Osteoblast (primary cell): Measurements from ENCODE around the gene ZFAND3. TPM values are rescaled to one million over a fixed set of nuclear protein-coding genes. Genes with fewer than 3 reads are reported as not detected.

ENCODE experiments used
- DNase-seq: peaks from one replicate; pipeline ENCODE4 v3.0.0; 2011; ENCODE audit warnings: low spot score, mixed read lengths; ENCODE audit not compliant: insufficient read length; ENCODE audit errors: missing footprints
- H2AFZ ChIP-seq: 2 replicates; pipeline ENCODE4 v1.6.0; 2011; ENCODE audit warnings: mild to moderate bottlenecking, low read length
- H3K27ac ChIP-seq: 2 replicates; pipeline ENCODE4 v1.5.1; 2011; ENCODE audit warnings: mild to moderate bottlenecking, low read depth, low read length, moderate library complexity
- H3K27me3 ChIP-seq: 2 replicates; pipeline ENCODE4 v1.6.0; 2012; ENCODE audit warnings: mild to moderate bottlenecking, control low read depth, inconsistent platforms, low read length, moderate library complexity; ENCODE audit not compliant: insufficient read depth
- H3K36me3 ChIP-seq: 2 replicates; pipeline ENCODE4 v1.5.1; 2011; ENCODE audit warnings: mild to moderate bottlenecking, low read length, control low read depth, moderate library complexity; ENCODE audit not compliant: insufficient read depth
- H3K4me1 ChIP-seq: 2 replicates; pipeline ENCODE4 v1.5.1; 2011; ENCODE audit warnings: mild to moderate bottlenecking, low read length, control low read depth, moderate library complexity; ENCODE audit not compliant: insufficient read depth
- H3K4me2 ChIP-seq: 2 replicates; pipeline ENCODE4 v1.6.0; 2011; ENCODE audit warnings: mild to moderate bottlenecking, low read length; ENCODE audit not compliant: insufficient read depth
- H3K4me3 ChIP-seq: fragments of 200-600 bp; sonication (generic); 3 replicates; pipeline ENCODE4 v1.5.1; 2012; ENCODE audit warnings: mild to moderate bottlenecking, low read length, inconsistent platforms; ENCODE audit not compliant: insufficient read depth
- H3K79me2 ChIP-seq: 2 replicates; pipeline ENCODE4 v1.6.0; 2012; ENCODE audit warnings: mild to moderate bottlenecking, low read length, control low read depth, inconsistent platforms; ENCODE audit not compliant: insufficient read depth
- H3K9me3 ChIP-seq: 2 replicates; pipeline ENCODE4 v1.5.1; 2011; ENCODE audit warnings: low read depth, low read length, control low read depth
- H4K20me1 ChIP-seq: 2 replicates; pipeline ENCODE4 v1.6.0; 2012; ENCODE audit warnings: mild to moderate bottlenecking, low read length, control low read depth; ENCODE audit not compliant: insufficient read depth
- CTCF ChIP-seq: IDR thresholded peaks from 2 replicates; pipeline ENCODE4 v1.5.1; 2011; ENCODE audit warnings: mild to moderate bottlenecking, low read depth, low read length, moderate library complexity; ENCODE audit errors: extremely low read depth
- total RNA-seq: library from RNA; depleted of rRNA; stranded (reverse); fragments of >200 nt; gene quantifications from 2 replicates; pipeline ENCODE4 v1.2.3, GENCODE V29; 2012

ZFAND3 gene
- total RNA-seq, 1 donor: 27.1 TPM

- H3K9me3 ChIP-seq: no peaks in the 10 kb centered on the region
- H2AFZ ChIP-seq: no peak overlapping the region
- H3K27ac ChIP-seq: no peak overlapping the region
- H3K4me3 ChIP-seq: no peak overlapping the region
- peaks cover 10% of the 10 kb centered on the region for H3K4me1 ChIP-seq
- DNase-seq: no peak
- H4K20me1 ChIP-seq: peaks cover 68% of the 10 kb centered on the region
- peaks cover 63% of the 10 kb centered on the region for H3K79me2 ChIP-seq
- no peaks in the 10 kb centered on the region for H3K27me3 ChIP-seq
- no peak overlapping the region for H3K4me2 ChIP-seq
- no peaks in the 10 kb centered on the region for H3K36me3 ChIP-seq
- TF ChIP-seq CTCF: no peak
These were observed 307.8 kb downstream of the ZFAND3 start for GRCh38 chr6:38127284-38127683.

- Histone ChIP-seq H3K79me2 (peaks cover 80% of the 10 kb centered on the region), H3K4me3 (no peak overlapping the region), H3K36me3 (peaks cover 11% of the 10 kb centered on the region), H2AFZ (no peak overlapping the region), H3K4me2 (no peak overlapping the region), H4K20me1 (peaks cover 84% of the 10 kb centered on the region), H3K4me1 (peaks cover 13% of the 10 kb centered on the region), H3K27ac (peak overlapping the region; percentile 60), H3K27me3 (no peaks in the 10 kb centered on the region), H3K9me3 (no peaks in the 10 kb centered on the region)
- TF ChIP-seq CTCF: no peak
- DNase-seq: peak; percentile 96
These were observed 312.0 kb downstream of the ZFAND3 start for GRCh38 chr6:38131527-38131965.

GRCh38 chr6:38133932-38134703 lies 314.6 kb downstream of the ZFAND3 start:
- H4K20me1 ChIP-seq: peaks cover 81% of the 10 kb centered on the region

More at GRCh38 chr6:38133932-38134703, 314.6 kb downstream of the ZFAND3 start:
- no peak for TF ChIP-seq CTCF
- Histone ChIP-seq H3K27me3 (no peaks in the 10 kb centered on the region), H3K4me3 (no peak overlapping the region), H3K79me2 (peaks cover 78% of the 10 kb centered on the region), H3K9me3 (no peaks in the 10 kb centered on the region), H3K36me3 (peaks cover 11% of the 10 kb centered on the region), H3K27ac (no peak overlapping the region), H3K4me1 (peaks cover 13% of the 10 kb centered on the region), H3K4me2 (no peak overlapping the region), H2AFZ (no peak overlapping the region)
- peak; percentile 54 for DNase-seq
